HG02852 (cell line): ENCODE results near the gene FOSL2.

Experiments used
- ATAC-seq: cut with Tn5 transposase; IDR thresholded peaks from one replicate; pipeline ENCODE4 v1.9.1; 2021; ENCODE audit warnings: mild to moderate bottlenecking, moderate library complexity; ENCODE audit not compliant: unreplicated experiment

The FOSL2 gene

DNA sequence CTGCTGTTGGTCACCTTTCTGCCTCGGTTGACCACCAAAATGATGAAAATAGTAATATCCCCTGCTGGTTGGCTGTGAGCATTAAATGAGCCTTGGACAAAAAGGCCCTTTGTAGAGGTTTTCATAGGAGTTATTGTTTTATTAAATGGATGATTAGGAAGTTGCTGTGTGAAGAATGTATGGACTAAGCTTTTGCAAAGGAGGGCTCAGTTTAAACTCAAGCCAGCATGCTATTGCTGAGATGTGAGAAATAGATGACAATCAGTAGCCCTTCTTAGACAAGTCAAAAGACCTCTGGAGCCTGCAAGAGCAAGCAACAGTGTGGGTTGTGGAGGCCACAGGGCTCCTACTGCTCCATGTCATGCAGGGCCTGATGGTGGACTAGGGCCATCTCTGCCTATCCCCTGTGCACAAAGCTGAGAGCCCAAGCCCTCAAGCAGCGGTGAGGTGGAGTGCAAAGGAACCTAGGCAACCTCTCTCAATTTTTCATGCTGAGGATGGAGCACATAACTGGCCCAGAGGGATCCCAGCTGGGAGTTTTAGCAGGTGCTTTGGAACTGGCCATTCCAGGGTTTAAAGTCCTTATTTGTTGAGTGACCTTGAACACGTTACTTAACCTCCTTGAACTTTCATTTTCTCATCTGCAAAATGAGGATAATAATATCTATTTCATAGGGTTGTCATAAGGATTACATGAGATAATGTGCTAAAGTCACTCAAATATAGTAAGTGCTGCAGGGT lies 37.1 kb downstream of the FOSL2 start:
- no peak for ATAC-seq

- ATAC-seq: no peak
Observed at GRCh38 chr2:28430377-28430765, 37.7 kb downstream of the FOSL2 start.

DNA sequence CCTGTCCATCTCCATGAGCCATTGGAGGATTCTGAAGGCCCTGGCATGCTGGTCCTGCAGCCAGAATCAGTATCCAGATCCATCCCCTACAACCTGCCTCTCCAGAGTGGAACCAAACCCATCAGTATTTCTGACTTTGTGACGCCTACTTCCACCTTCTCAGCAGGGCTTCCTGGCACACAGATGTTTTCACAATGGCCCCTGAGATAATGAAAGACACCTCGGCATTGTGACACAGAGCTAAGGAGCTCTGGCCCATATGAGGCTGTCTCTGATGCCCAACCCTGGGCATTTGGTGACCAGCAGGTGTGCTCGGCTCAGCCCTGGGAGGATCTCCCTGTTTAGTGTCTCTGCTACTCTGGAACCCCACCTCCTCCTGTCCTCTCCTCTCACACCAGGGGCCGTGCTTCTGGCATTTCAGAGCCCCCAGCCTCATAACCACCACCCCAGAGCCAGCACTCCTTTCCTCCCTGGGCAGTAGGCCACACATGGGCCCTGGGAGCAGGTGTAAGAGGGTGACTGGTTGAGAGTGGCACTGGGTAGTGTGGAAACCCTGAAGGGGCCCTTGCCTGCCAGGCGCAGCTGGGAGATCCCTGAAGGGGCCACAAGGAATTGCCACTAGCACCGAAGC lies 38.2 kb downstream of the FOSL2 start:
- ATAC-seq: no peak

- ATAC-seq: no peak
Observed at GRCh38 chr2:28431741-28432140, 39.1 kb downstream of the FOSL2 start.

- no peak for ATAC-seq
Observed at GRCh38 chr2:28432362-28432761, 39.7 kb downstream of the FOSL2 start.

GRCh38 chr2:28433215-28433614 lies 40.6 kb downstream of the FOSL2 start:
- ATAC-seq: no peak

GRCh38 chr2:28433935-28434599 lies 41.4 kb downstream of the FOSL2 start:
- ATAC-seq: no peak

- no peak for ATAC-seq
Observed at GRCh38 chr2:28434600-28434989, 41.9 kb downstream of the FOSL2 start.

GRCh38 chr2:28435241-28435640 lies 42.6 kb downstream of the FOSL2 start:
- no peak for ATAC-seq

DNA sequence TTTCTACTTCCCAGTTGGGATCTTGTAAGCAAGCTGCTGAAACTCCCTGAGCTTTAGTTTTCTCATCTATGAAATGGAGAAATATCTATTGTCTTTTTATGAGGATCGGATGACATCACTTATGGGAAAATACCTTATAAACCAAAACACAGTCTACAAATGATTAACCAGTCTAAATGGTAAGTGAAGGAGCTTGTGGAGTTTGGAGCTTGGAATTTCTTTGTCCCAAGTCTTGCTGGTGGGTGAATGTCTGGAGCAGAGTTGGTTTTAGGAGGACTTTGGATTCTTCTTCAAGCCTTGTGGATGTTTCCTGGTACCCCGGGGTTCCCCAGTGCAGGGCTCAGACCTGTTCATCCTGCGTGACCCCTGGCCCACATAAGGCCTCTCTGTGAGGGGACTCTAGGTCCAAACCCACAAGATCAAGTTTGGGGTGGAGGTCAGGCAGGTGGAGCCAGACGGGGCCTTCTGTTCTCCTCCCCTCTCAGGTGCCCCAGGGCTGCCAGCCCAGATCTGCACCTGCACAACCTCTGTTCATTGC lies 43.2 kb downstream of the FOSL2 start:
- no peak for ATAC-seq

DNA sequence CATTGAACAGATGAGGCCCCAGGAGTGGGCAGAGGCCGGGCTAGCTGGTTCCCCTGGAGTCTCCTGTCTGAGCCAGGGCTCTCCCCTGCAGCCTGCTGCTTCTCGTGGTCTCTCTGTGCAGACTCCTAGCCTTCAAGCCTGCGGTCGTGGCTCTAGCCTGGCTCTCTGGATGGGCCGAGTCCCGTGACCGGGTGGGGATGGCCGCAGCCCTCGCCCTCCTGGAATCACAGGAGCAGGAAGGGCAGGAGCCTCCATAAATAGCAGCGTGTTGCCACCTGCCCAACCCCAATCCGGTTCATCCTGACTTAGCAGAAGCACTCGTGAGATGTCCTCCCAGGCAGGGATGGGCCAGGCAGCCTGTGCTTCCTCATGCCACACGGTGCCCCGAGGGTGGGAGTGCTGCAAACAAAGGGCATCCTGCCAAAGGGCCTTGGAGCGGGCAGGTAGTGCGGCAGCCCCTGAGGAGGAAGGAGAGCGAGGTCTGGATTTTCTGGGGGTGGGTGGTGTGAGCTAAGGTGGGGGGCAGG lies 43.9 kb downstream of the FOSL2 start:
- no peak for ATAC-seq

DNA sequence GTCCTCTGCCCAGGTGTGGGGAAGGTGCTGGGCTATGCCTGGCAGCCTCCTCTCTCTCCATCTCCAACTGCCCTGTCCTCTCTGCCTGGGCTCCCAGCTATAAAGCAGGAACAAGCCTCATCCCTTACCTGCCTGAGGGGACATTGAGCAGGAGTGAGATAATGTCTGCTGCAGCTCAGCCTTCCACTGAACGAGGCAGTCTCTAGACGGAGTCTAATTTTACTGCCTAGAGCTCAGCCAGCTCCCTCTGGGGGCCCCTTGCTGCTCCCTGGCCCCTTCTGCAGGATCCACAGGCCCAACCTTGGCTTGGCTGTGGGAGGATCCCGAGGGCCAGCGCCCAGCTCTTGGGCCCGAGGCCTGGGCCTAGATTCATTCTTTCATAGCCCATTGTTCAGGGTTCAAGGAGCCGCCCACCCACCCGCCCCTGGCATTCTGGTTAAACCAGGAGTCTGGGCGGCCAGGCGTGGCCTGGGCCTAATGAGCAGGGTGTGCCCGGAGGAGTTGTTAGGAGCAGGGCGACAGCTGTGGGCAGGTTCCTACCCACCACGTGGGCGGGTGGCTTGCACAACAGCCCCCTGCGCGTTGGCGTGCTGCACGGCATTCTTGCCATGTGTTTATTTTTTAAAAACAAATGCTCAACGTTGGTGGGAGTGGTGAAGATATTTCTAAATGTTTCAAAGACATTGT lies 44.6 kb downstream of the FOSL2 start:
- no peak for ATAC-seq

- no peak for ATAC-seq
Observed at GRCh38 chr2:28437918-28438317, 45.3 kb downstream of the FOSL2 start.

DNA sequence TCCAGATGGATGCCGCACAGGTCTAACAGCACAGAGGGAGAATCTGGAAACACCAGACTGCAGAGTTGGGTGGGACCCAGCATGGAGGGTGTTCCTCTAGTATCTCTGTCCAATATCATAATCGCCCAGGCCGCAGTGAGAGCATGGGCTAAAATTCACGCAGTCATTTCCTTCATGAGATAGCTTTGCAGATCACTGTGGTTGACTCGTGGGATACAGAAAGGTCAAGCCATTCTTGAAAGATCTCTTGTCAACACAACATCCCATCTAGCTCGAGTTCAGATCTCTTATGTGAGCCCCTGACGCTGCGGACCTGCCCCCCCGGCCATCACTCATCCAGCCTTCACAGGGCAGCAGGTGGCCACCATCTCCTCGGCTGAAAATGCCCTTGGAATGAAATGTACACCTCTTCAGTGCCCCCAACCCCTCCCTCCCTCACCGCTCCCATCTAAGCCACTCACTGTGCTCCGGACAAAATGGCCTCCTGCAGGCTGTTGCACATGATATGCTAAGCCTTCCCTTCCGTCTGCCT lies 45.9 kb downstream of the FOSL2 start:
- ATAC-seq: no peak

DNA sequence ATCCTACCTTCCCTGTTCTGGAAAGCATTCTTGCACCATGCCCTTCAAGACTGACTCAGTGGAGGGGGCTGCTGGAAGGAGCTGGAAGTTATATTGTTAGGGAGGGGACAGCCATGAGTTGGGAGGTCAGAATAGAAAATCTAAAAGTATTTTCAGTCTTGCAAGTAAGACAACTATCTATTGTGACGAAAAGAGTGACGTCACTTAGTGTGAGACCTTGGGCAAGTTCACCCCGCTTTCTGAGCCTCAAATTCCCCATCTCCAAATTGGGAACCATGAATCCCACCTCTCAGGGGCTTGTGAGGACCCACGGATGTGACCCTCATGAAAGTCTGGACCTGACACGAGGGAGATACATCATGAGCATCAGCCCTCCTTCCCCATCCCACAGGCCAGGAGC lies 46.5 kb downstream of the FOSL2 start:
- ATAC-seq: no peak

GRCh38 chr2:28439763-28440162 lies 47.1 kb downstream of the FOSL2 start:
- no peak for ATAC-seq

- ATAC-seq: no peak
Observed at GRCh38 chr2:28442328-28442727, 49.7 kb downstream of the FOSL2 start.

DNA sequence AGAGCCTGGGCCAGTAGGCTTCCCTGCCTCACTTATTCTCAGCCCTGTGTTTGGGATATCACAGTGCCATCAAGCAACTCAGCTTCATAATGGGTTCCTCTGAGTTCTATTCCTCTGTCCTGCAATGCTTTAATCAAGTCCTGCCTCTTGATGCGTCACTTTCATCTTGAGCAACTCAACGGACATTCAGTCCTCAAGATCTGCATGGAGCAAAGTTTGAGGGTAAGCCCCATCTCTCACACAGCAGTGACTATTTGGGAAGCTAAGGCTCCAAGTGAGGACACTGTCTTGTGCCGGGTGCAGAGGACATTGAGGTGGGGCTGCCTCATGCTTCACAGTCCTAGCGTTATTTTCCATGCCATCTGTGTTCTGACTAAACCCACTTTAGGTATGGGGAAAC lies 52.3 kb downstream of the FOSL2 start:
- ATAC-seq: no peak

DNA sequence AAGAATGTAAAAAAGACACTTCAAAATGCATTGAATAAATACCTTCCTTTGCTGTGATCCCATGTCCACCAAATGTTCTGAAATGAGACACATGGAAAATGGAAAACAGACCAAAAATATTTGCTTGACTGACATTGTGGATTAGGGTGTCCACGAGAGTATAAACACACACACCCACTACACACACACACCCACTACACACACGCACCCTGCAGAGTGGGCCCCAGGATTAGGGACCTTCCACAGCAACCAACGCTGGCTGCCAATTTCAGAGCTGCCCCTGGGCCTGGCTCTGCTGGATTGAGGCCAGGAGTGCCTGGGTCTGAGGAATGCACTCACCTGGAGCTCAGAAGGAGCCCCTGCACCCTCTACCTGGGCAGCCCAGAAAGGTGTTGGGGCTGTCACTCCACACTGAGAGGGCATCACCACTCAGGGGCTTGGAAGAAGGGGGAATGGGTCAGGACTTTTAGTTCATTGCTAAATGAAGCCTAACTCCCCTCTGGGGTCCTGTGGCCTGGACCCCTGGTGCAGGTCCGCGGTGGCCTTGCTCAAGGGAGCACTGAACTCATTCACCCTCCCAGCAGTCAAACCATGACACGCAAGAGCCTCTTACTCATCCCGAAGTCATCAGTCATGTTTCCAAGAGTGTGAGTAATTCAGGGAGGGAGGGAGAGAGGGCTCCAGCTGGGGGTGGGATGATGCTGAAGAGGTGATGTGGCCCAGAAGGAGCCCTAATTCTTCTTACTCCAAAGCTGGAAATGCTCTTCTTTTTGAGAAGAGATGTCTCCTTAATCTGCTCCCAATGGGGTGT lies 53.0 kb downstream of the FOSL2 start:
- no peak for ATAC-seq

DNA sequence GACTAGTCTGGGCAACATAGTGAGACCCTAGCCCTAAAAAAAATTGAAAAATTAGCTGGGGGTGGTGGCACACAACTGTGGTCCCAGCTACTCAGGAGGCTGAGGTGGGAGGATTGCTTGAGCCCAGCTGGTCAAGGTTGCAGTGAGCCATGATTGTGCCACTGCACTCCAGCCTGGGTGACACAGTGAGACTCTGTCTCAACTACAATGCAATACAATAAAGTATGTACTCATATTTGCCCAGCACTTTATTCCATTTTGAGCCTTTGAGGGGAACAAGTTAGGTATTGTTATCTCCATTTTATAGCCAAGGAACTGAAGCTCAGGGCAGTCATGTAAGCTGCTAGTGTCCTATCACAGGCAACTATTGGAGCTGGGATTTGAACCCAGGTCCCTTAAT lies 53.9 kb downstream of the FOSL2 start:
- no peak for ATAC-seq
